Jurkat, Clone E6-1 (cell line): ENCODE results near the gene INS.
"Not testable (repeated sequence)": the region's sequence is repeated elsewhere in the genome, so short reads cannot be mapped to it uniquely, and the experiment has no call there.

ENCODE experiments used
- DNase-seq: peaks from one replicate; pipeline ENCODE4 v3.0.0-alpha.2; 2011; ENCODE audit warnings: low read depth, low spot score
- H3K4me3 ChIP-seq: 2 replicates; pipeline ENCODE4 v1.5.1; 2011; ENCODE audit warnings: mild to moderate bottlenecking, low read length, control low read depth, moderate library complexity

The INS gene

DNA sequence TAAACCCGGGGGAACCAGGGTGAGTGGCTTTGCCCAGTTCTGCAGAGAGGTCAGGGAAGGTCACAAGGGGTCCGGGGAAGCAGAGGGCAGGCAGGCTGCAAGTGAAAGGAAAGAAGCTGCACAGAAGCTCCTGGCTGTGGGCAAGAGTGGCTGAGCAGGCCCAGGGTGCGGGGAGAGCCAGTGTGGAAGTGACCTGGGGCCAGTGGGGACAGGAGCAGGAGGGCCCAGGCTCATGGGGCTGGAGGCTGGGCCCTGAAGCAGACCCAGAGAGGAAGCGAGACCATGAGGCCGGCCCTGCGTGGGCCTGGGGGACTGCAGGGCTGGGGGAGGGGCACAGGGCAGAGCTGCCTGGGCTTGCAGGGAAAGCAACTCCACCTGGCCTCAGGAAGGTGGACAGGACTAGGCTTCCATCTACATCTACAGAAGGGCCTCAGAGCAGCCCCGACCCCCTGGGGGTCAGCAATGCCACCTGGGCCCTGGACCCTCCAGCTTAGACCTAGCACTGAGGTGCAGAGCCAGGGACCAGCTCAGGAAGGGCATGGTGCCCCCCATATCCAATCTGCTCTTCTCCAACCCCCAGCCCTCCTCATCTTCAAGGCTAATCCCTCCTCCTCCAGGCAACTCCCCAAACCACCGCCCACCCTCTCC, 33.4 kb downstream of the INS start:
- DNase-seq: no peak
- H3K4me3 ChIP-seq: no peak overlapping the region

DNA sequence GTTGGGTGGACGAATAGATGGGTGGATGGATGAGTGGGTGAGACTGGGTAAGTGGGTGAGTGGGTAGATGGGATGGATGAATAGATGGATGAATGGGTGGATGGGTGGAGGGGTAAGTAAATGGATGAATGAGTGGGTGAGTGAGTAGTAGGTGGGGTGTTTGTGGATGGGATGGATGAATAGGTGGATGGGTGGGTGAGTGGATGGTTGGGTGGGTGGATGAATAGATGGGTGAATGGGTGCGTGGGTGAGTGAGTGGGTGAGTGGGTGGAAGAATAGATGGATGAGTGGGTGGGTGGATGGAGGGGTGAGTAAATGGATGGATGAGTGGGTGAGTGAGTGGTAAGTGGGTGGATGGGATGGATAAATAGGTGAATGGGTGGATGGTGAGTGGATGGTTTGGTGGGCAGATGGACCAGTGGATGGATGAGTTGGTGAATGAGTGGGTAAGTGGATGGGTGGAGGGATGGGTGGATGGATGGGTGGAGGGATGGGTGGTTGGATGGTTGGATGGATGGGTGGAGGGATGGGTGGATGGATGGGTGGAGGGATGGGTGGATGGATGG, 34.4 kb downstream of the INS start:
- DNase-seq: no peak
- H3K4me3 ChIP-seq: no peak overlapping the region

DNA sequence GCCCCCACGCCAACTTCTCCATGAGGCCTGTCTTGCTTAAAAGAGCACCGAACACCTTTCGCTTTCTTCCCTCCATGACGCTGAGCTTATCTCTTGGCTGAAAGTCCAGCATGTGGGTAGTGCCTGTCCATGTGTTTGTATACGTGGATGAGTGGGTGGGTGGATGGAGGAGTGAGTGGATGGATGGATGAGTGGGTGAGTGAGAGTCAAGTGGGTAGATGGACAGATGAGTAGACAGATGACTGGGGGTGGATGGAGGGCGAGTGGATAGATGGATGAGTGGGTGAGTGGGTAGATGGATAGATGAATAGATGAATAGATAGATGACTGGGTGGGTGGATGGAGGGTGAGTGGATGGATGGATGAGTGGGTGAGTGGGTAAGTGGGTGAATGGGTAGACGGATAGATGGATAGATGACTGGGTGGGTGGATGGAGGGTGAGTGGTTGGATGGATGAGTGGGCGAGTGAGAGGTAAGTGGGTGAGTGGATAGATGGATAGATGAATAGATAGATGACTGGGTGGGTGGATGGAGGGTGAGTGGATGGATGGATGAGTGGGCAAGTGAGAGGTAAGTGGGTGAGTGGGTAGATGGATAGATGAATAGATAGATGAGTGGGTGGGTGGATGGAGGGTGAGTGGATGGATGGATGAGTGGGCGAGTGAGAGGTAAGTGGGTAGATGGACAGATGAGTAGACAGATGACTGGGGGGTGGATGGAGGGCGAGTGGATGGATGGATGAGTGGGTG, 36.1 kb downstream of the INS start:
- not testable (repeated sequence) for H3K4me3 ChIP-seq, DNase-seq

DNA sequence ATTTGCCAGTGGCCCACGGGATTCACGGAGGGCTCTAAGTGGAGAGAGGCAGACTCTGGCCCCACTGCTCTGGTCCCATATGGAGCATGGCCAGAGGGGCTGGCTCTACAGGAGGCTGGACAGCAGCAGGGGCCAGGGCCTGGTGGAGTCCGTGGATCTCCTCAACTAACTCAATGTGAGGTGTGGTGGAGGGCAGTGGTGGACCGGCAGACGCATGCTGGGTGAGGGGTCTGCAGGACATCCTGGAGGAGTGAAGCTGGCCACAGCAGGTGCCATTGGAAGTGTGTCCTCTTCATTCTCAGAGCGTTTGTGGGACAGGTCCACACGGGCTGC, 37.4 kb downstream of the INS start:
- H3K4me3 ChIP-seq: no peak overlapping the region
- no peak for DNase-seq

DNA sequence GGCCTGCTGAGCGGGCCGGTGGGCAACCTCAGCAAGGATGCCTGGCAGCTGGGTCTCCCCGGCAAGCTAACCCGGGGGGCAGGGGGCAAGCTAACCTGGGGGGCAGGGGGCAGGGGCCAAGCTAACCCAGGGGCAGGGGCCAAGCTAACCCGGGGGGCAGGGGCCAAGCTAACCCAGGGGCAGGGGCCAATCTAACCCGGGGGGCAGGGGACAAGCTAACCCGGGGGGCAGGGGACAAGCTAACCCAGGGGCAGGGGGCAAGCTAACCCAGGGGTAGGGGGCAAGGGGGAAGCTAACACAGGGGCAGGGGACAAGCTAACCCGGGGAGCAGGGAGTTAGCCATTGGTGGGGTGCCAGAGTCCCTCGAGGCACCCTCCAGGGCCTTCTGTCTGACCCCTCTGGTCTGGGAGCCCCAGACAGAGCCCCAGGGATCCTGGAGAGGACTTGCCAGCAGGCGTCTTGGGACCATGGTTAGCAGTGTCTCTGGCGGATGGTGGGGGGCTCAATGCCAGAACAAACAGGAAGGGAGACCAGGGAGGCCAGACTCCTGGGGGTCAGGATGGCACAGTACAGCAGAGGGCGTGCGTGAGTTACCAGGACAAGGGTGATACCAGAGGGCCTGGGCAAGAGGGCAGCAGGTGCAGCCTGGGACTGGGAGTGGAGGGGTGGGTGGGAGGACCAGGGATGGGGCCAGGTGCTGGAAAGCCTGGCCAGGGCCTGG, 37.9 kb downstream of the INS start:
- H3K4me3 ChIP-seq: no peak overlapping the region
- no peak for DNase-seq

DNA sequence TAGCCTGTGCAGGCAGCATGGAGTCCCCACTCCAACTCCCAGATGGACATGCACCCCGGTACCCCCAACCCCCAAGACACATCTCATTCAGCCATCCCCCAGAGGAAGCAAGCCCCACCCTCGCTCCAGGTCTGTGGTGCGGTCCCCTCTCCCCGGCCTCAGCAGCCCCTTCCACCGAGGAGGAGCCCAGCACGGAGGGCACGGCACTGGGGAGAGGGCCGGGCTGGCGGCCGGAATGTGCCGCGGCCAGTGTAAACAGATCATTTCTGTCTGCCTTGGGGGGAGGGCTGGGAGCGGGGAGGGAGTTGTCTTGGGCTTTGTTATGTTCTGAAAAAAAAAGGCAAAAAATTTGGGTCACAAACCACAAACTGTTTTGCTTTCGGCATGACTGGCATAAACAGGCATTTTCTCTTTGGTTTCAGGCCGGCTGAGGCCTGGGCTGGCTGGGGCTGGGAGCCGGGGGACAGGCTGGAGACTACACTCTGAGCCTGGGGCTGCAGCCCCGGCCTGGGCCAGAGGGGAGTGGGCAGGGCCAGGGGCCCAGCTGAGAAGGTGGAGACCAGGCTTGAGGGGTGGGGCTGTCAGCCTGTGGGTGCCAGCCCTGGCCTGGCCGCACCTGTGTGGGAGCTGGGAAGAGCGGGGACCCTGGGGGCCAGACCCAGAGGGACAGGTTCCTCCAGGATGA, 38.6 kb downstream of the INS start:
- no peak overlapping the region for H3K4me3 ChIP-seq
- no peak for DNase-seq

DNA sequence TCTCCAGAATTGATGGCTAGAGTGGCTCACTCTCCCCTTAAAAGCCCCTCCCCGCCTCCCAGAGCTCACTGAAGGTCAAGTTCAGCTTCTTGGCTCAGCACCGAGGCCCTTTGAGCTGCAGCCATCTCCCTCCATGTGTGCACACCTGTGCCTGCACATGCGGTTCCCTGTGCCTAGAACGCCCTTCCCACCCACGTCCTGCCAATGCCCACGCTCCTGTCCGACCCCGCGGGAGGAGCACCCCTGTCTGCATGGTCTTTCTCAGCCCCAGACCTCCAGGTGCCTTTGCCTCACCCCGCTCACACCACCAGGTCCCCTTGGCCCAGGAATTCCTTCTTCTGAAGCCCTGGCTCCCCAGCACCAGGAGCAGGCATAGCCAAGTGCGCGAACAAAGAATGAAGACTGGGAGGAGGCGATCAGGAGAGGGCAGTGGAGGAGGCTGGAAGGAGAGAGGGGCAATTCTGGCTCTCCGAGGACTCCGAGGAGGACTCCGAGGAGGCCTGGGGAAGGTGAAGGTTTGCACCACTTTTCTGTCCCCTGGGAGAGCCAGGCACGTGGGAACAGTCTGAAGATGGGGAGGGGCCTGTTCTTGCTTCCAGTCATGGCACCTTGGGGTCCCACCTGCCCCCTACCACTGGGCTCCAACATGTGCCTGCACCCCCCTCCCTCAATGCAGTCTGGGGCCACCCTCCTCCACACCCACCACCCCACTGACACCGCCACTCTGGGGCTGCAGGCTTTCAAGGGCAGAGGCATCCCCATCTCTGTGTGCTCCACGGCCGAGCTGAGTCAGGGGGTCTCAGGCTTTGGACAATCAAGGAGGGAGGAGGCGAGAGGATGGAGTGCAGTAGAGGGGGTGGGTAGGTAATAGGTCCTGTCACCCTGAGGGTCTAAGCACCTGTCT, 39.5 kb downstream of the INS start:
- no peak for DNase-seq
- no peak overlapping the region for H3K4me3 ChIP-seq

DNA sequence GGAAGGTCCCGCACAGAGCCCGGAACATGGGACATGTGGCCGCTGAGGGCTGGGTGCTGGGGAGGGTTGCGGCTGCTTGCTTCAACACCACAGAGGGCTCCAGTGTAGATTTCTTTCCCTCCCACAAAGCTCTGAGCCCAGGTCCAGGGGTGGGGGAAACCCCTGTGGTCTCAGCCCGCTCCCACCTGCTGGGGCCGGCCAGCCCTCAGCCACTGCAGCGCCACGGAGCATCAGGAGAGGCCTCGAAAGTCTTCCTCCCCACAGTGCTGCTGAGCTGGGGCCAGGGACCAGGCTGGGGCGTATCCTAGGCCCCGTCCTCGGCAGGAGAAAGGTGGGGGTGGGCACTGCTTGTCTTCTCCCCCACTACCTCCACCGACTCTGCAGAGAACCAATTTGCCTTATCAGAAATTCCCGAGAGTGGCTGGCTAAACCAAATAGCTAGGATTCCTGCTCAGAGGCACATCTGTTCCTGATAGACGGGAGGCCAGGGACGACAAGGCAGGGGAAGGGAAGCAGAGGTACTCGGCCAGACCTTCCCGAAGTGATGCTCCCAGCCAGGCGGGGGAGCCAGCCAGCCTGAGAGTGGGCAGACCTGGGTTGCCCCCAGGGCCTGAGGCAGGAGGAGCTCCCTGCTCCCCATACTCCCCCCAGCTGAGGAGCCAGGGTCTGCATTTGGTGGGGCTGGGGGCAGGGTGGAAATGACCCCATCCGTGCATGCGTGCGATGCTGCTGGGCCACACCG, 40.5 kb downstream of the INS start:
- no peak for DNase-seq
- no peak overlapping the region for H3K4me3 ChIP-seq

DNA sequence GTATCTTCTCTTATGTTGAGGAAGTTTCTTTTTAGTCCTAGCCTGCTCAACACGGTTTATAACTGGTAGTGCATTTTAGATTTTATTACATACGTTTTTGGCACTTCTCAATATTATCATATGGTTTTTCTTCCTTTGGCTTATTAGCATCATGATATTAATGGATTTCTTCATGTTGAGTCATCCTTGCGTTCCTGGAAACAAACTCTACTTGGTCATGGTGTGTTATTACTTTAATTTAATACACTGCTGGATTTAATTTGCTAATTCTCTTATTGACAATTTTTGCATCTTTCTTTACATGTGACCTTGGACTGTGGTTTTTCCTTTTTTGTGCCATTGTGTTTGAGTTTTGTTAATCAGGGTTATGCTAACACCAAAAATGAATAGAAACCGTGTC, 42.3 kb downstream of the INS start:
- no peak for DNase-seq
- H3K4me3 ChIP-seq: no peak overlapping the region

DNA sequence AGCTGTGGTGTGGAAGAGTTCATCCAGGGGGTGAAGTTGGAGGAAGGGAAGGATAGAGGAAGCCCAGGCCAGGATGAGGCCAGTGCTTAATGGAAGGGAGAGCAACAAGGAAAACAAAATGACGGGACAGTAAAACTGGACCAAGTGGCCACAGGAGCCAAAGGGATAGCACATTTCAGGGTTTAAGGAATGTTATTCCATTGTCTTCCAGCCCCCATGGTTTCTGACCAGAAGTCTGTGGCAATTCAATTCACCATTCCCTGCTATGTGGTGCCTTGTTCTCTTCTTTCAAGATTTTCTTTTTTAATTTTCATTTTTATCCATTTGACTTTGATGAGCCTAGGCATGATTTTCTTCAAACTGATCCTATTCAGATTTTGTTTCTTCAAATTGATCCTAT, 44.3 kb downstream of the INS start:
- no peak for DNase-seq

DNA sequence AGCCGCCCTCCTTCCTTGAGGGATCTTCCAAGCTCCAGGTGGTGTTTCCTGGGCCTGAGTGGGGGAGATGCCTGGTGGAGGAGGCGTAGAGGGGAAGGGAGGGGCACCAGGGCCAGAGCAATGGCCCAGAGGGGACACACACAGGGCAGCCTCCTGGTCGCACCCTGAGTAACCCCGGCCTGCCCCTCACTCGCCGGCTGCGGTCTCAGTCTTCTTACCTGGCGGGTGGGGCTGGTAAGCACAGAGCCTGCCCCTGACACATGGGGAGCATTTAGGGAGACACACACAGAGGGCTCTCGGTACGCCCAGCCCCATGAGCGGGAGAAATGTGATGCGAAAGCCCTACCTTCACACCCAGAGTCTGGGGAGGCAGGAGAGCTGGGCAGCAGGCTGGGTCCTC, 45.7 kb downstream of the INS start:
- no peak overlapping the region for H3K4me3 ChIP-seq
- no peak for DNase-seq

More for the DNA sequence above, 44.3 kb downstream of the INS start:
- no peak overlapping the region for H3K4me3 ChIP-seq

DNA sequence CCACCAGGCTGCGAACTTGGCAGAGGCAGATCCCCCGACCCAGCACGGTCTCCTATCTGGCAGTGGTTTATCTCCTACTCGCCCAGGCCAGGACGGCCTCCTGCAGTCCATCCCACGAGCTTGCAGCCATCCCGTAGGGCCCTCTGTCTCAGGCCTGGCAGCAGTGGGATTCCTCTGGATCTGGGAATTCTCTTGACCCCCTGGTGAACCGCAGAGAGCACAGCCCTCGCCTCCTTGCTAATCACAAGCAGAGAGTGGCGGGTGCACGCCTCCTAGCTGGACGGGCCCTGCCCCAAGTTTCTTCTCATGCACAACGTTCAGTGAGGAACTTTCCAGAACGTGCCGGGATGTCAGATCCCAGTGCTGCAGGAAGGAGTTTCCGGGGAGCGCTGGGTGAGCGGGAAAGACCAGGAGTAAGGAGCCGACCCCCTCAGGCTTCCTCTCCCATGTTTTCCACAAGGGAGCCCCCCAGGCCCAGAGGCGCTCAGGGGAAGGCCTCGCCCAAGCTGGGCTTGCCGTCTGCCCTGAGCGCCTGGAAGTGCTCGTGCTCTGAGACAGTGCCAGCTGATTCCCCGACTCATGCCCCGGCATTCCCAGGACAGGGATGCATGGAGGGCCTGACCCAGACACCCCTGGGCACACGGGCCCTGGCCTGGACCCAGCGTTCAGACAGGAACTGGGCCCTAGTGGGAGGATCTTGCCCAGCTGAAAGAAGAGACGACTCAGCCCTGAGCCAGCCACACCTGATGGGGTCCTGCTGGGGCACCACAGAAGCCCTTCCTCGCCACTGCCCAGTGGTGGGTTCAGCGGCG, 46.4 kb downstream of the INS start:
- no peak overlapping the region for H3K4me3 ChIP-seq
- DNase-seq: no peak

DNA sequence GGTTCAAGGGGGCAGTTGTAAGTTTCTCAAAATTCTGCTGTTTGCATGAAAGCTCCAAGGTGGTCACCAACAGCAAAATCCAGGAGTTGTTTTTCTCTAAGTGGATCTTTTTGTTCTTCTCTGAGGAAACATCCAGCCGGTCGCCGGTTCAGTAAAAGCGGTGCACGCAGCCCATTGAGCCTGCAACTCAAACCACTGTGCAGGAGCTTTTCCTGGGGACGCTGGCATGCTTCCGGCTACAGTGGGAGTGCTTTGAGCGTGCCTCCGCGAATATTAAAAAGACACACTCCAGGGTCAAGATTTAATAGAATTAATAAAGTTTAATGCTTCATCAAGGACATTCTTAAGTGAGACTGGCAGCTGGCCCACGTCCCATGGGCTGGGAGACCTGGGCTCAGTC, 47.2 kb downstream of the INS start:
- no peak overlapping the region for H3K4me3 ChIP-seq
- DNase-seq: no peak

DNA sequence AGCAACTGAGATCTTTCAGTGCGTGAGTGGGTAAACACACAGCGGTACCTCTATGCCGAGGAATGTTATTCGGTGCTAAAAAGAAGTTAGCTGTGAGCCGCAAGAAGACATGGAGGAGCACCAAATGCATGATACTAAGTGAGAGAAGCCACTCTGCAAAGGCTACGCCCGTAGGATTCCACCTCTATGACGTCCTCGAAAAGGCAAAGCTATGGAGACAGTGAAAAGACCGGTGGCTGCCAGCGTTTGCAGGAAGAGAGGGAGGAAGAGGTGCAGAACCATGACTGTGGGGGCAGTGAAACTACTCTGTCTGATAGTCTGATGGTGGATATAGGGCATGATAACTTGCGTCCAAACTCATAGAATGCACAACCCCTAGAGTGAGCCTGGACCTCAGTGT, 50.5 kb downstream of the INS start:
- no peak for DNase-seq
- H3K4me3 ChIP-seq: no peak overlapping the region
